GM21381 (cell line): Measurements from ENCODE around the gene ZNF443.
"Not testable (repeated sequence)": the region's sequence is repeated elsewhere in the genome, so short reads cannot be mapped to it uniquely, and the experiment has no call there.

ENCODE experiments used
- ATAC-seq: cut with Tn5 transposase; IDR thresholded peaks from one replicate; pipeline ENCODE4 v1.9.1; 2021; ENCODE audit warnings: mild to moderate bottlenecking, moderate library complexity; ENCODE audit not compliant: unreplicated experiment

The ZNF443 gene

GRCh38 chr19:12440541-12441316 lies at the start of gene ZNF443:
Gene ZNF443 (minus strand): TSS chr19:12441021. CDS start chr19:12440914, 107 bp downstream.
- peak; percentile 94 for ATAC-seq

- ATAC-seq = not testable (repeated sequence)
These were observed 45.5 kb upstream of the ZNF443 start for GRCh38 chr19:12486265-12486783.

GRCh38 chr19:12485571-12485970 lies 44.8 kb upstream of the ZNF443 start:
- ATAC-seq = no peak

GRCh38 chr19:12485052-12485416 lies 44.2 kb upstream of the ZNF443 start:
- ATAC-seq = peak; percentile 13

GRCh38 chr19:12484371-12485051 lies 43.7 kb upstream of the ZNF443 start, which contains the start of gene ZNF709:
Gene ZNF709 (minus strand): TSS chr19:12484816. CDS start chr19:12484657, 159 bp downstream.
- ATAC-seq = peak; percentile 93

- no peak for ATAC-seq
These were observed 43.2 kb upstream of the ZNF443 start for GRCh38 chr19:12484011-12484370.

GRCh38 chr19:12482509-12482886 lies 41.7 kb upstream of the ZNF443 start:
- ATAC-seq = no peak

- no peak for ATAC-seq
These were observed 41.1 kb upstream of the ZNF443 start for GRCh38 chr19:12481781-12482508.

- no peak for ATAC-seq
These were observed 37.6 kb upstream of the ZNF443 start for GRCh38 chr19:12478234-12478941.

GRCh38 chr19:12467651-12468050 lies 26.8 kb upstream of the ZNF443 start:
- ATAC-seq = not testable (repeated sequence)

- no peak for ATAC-seq
These were observed 24.4 kb upstream of the ZNF443 start for GRCh38 chr19:12465211-12465610.

- no peak for ATAC-seq
These were observed 23.9 kb upstream of the ZNF443 start for GRCh38 chr19:12464769-12465168.

- ATAC-seq = not testable (repeated sequence)
These were observed 23.3 kb upstream of the ZNF443 start for GRCh38 chr19:12464139-12464538.

GRCh38 chr19:12453495-12453894 lies 12.7 kb upstream of the ZNF443 start:
- no peak for ATAC-seq

- ATAC-seq = no peak
These were observed 10.0 kb upstream of the ZNF443 start for GRCh38 chr19:12450844-12451243.

GRCh38 chr19:12448808-12449207 lies 8.0 kb upstream of the ZNF443 start:
- ATAC-seq = no peak

- ATAC-seq = peak; percentile 35
These were observed 908 bp downstream of the ZNF443 start for GRCh38 chr19:12439686-12440540.

GRCh38 chr19:12430726-12431299 lies 10.0 kb downstream of the ZNF443 start:
- not testable (repeated sequence) for ATAC-seq

- no peak for ATAC-seq
These were observed 14.9 kb downstream of the ZNF443 start for GRCh38 chr19:12425888-12426274.
